Measurements from ENCODE around the gene OS9. TPM values are rescaled to one million over a fixed set of nuclear protein-coding genes. Genes with fewer than 3 reads are reported as not detected.
"Not testable (repeated sequence)": the region's sequence is repeated elsewhere in the genome, so short reads cannot be mapped to it uniquely, and the experiment has no call there.

Gene OS9
- total RNA-seq, 1 donor from 2014 or later: 222 TPM

DNA sequence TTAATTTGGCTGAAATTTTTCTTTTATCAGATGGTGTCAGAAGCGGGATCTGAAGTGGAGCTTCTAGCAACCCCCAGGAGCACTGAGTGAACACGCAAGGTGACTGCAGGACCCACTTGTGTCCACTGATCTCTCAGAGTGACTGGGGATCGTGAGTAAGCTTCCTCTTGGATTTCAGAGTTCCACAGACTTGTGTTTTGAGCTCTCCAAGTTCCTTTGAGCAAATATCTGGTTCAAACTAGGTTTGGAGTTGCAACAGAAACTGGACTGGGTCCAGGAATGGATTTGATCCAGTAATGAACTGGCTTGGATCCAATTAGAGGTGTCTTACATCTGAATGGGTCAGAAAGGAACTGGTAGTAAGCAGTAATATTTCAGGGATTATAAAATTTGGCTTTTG, 36.2 kb upstream of the OS9 start:
- Mint-ChIP-seq H3K36me3 (no peaks in the 10 kb centered on the region), H3K27ac (no peak overlapping the region), H3K27me3 (peaks cover 16% of the 10 kb centered on the region), H3K4me3 (no peak overlapping the region), H3K9me3 (peaks cover 5% of the 10 kb centered on the region), H3K4me1 (ENCODE audit: unreplicated experiment) (no peaks in the 10 kb centered on the region)
- TF ChIP-seq, protein P1, sequence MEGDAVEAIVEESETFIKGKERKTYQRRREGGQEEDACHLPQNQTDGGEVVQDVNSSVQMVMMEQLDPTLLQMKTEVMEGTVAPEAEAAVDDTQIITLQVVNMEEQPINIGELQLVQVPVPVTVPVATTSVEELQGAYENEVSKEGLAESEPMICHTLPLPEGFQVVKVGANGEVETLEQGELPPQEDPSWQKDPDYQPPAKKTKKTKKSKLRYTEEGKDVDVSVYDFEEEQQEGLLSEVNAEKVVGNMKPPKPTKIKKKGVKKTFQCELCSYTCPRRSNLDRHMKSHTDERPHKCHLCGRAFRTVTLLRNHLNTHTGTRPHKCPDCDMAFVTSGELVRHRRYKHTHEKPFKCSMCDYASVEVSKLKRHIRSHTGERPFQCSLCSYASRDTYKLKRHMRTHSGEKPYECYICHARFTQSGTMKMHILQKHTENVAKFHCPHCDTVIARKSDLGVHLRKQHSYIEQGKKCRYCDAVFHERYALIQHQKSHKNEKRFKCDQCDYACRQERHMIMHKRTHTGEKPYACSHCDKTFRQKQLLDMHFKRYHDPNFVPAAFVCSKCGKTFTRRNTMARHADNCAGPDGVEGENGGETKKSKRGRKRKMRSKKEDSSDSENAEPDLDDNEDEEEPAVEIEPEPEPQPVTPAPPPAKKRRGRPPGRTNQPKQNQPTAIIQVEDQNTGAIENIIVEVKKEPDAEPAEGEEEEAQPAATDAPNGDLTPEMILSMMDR (conservative IDR thresholded peaks at IDR 0.05): no peak
- no peak for DNase-seq (ENCODE audit: extremely low spot score, unreplicated experiment)

DNA sequence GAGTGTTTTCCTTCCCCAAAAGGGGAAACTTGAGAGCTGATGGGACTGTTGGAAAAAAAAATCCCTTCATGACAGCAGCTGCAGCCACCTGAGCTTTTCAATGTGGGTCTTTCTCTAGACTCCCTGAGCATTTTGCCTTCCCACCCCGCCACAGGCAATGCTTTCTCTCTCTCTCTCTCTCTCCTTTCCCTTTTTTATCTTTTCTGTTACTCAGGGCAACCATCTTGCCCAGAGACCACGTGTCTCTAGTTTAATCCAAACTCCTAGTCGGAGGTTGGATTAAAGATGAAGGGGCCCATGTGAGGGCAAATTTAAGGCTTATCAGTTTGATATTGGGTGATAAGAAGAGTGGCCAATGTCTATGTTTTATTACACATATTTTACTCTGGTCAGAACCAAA, 35.0 kb upstream of the OS9 start:
- no peaks in the 10 kb centered on the region for H3K4me1 Mint-ChIP-seq (ENCODE audit: unreplicated experiment)
- H3K36me3 Mint-ChIP-seq: no peaks in the 10 kb centered on the region
- no peak overlapping the region for H3K4me3 Mint-ChIP-seq
- no peak for DNase-seq (ENCODE audit: extremely low spot score, unreplicated experiment)
- peaks cover 5% of the 10 kb centered on the region for H3K9me3 Mint-ChIP-seq
- TF ChIP-seq, protein P1 (conservative IDR thresholded peaks at IDR 0.05): no peak
- H3K27me3 Mint-ChIP-seq: peaks cover 16% of the 10 kb centered on the region
- no peak overlapping the region for H3K27ac Mint-ChIP-seq

DNA sequence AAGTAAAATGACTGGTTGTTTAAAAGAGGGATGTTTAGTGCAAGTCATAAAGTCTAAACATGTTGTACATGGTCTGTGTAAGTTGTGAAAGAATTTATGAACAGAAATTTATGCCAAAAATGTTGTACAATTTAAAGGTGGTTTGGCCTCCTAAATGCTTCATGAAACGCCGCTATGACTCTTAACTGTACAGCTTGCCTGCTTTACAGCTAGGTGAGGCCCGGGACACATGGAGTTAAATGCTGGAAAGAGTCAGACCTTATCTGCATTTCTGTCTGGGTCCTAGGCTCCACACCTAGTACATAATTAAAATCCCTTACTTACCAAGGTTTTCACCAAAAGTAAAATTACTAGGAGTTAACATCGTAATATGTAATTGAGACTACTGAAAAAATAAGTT, 32.6 kb upstream of the OS9 start:
- peaks cover 5% of the 10 kb centered on the region for H3K9me3 Mint-ChIP-seq
- no peaks in the 10 kb centered on the region for H3K36me3 Mint-ChIP-seq
- no peak for DNase-seq (ENCODE audit: extremely low spot score, unreplicated experiment)
- TF ChIP-seq, protein P1 (conservative IDR thresholded peaks at IDR 0.05): no peak
- H3K27ac Mint-ChIP-seq: no peak overlapping the region
- no peak overlapping the region for H3K4me3 Mint-ChIP-seq
- H3K27me3 Mint-ChIP-seq: peaks cover 16% of the 10 kb centered on the region
- no peaks in the 10 kb centered on the region for H3K4me1 Mint-ChIP-seq (ENCODE audit: unreplicated experiment)

GRCh38 chr12:57665066-57665820, 28.7 kb upstream of the OS9 start:
- not testable (repeated sequence) for H3K27ac Mint-ChIP-seq; H3K27me3 Mint-ChIP-seq; H3K4me3 Mint-ChIP-seq; DNase-seq (ENCODE audit: extremely low spot score, unreplicated experiment); H3K36me3 Mint-ChIP-seq; H3K4me1 Mint-ChIP-seq (ENCODE audit: unreplicated experiment); H3K9me3 Mint-ChIP-seq

DNA sequence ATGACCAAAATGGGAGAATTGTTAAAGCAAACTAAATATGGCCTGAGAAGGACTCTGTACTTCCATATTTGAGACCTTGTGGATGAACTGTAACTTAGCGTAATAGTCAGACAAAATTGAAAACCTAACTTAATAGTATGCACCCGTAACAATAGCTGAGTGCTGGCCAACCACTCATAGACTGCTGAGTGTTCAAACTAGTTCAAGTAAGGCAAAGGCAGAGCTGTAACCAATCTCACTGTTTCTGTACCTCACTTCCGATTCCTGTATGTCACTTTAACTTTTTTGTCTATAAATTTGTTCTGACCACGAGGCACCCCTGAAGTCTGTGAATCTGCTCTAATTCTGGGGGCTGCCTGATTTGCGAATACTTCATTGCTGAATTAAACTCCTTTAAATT, 27.0 kb upstream of the OS9 start:
- Mint-ChIP-seq H3K9me3 (no peaks in the 10 kb centered on the region), H3K27ac (no peak overlapping the region), H3K4me1 (ENCODE audit: unreplicated experiment) (no peaks in the 10 kb centered on the region), H3K4me3 (no peak overlapping the region), H3K27me3 (peaks cover 15% of the 10 kb centered on the region), H3K36me3 (no peaks in the 10 kb centered on the region)
- DNase-seq (ENCODE audit: extremely low spot score, unreplicated experiment): no peak
- TF ChIP-seq, protein P1 (conservative IDR thresholded peaks at IDR 0.05): no peak

DNA sequence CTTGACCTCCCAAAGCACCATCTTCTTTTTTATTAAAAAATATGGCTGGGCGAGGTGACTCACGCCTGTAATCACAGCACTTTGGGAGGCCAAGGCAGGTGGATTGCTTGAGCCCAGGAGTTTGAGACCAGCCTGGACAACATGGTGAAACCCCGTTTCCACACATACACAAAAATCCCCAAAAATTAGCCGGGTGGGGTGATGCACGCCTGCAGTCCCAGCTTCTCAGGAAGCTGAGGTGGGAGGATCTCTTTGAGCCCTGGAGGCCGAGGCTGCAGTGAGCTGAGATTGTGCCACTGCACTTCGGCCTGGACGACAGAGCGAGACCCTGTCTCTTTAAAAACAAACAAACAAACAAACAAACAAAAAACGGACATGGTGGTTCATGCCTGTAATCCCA, 24.2 kb upstream of the OS9 start:
- H3K27ac Mint-ChIP-seq; H3K4me1 Mint-ChIP-seq (ENCODE audit: unreplicated experiment); H3K36me3 Mint-ChIP-seq; H3K9me3 Mint-ChIP-seq; H3K4me3 Mint-ChIP-seq; DNase-seq (ENCODE audit: extremely low spot score, unreplicated experiment): not testable (repeated sequence)
- peaks cover 20% of the 10 kb centered on the region for H3K27me3 Mint-ChIP-seq

- H3K4me3 Mint-ChIP-seq; H3K9me3 Mint-ChIP-seq; H3K36me3 Mint-ChIP-seq; H3K4me1 Mint-ChIP-seq (ENCODE audit: unreplicated experiment); DNase-seq (ENCODE audit: extremely low spot score, unreplicated experiment); H3K27ac Mint-ChIP-seq: not testable (repeated sequence)
- H3K27me3 Mint-ChIP-seq: peaks cover 23% of the 10 kb centered on the region
Observed at GRCh38 chr12:57671811-57672210, 22.1 kb upstream of the OS9 start.
